Large intestine (tissue), 1 donor: ENCODE measurements around the gene JMJD4. TPM values are rescaled to one million over a fixed set of nuclear protein-coding genes. Genes with fewer than 3 reads are reported as not detected.

Source experiments
- polyA plus RNA-seq: library from polyadenylated mRNA; unstranded; fragments of 120-200 nt; gene quantifications from one replicate; pipeline ENCODE4 v1.2.1, GENCODE V29; 2013

The JMJD4 gene
- polyA plus RNA-seq, 1 donor: 13.4 TPM

Other genes with a start within 250 kb of the JMJD4 start
- 7.2 TPM for gene ZNF678, start 171.7 kb downstream of the JMJD4 start, polyA plus RNA-seq
- 25.2 TPM for gene SNAP47, start 133 bp upstream of the JMJD4 start, polyA plus RNA-seq
- gene PRSS38, start 80.4 kb upstream of the JMJD4 start, polyA plus RNA-seq: not detected
- gene WNT9A, start 212.6 kb upstream of the JMJD4 start, polyA plus RNA-seq: 5.1 TPM